Activated CD4-positive, alpha-beta T cell treated with anti-CD3 and anti-CD28 coated beads, Interleukin-2, Interleukin-6, amounts not matched to agents 100 ng/mL and 50 ng/mL, durations not matched to agents 16 hours and 8 hours (primary cell): ENCODE results near the gene IER2.
"Not testable (repeated sequence)": the region's sequence is repeated elsewhere in the genome, so short reads cannot be mapped to it uniquely, and the experiment has no call there.

ENCODE experiments used
- DNase-seq: peaks from one replicate; pipeline ENCODE4 v3.0.0-alpha.2; 2020

IER2 gene

GRCh38 chr19:13146763-13147563, 3.2 kb upstream of the IER2 start:
- DNase-seq: no peak

GRCh38 chr19:13149173-13149627, 1.0 kb upstream of the IER2 start:
- DNase-seq: not testable (repeated sequence)

- peak; percentile 45 for DNase-seq
Measured at GRCh38 chr19:13149628-13150186, 504 bp upstream of the IER2 start.

DNA sequence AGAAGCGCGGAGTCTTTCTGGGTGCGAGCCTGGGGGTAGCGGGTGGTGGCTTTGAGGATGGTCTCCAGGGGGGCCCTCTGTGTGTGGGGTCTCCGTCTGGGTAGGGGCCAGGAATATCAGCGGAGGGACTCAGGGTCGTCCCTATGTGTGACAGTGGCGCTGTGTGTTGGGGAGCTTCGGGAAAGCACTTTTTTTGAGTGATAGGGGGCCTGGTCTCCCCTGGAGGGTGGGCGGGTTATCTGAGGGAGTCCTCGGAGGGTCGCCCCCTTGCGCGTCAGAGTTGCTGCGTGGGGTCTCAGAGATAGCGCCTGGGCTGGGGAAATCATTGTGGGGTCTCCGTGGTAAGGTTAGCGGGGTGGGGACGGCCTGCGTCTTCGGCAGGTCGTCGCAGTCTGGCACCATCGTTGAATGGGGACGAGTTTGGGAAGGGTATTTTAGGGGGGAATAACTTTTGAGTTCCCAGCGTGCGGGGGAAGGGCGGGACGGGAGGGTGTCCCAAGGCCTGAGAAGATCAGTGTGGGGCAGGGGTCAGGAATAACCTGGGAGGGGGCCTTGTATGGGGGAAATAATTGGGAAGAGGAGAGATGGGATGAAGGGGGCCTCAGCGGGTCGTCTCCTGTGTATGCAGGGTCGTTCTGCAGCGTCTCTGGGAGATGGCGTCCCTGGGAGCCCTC, 857 bp downstream of the IER2 start:
- DNase-seq: peak; percentile 25

GRCh38 chr19:13151605-13152355, 1.6 kb downstream of the IER2 start:
- DNase-seq: peak; percentile 97

DNA sequence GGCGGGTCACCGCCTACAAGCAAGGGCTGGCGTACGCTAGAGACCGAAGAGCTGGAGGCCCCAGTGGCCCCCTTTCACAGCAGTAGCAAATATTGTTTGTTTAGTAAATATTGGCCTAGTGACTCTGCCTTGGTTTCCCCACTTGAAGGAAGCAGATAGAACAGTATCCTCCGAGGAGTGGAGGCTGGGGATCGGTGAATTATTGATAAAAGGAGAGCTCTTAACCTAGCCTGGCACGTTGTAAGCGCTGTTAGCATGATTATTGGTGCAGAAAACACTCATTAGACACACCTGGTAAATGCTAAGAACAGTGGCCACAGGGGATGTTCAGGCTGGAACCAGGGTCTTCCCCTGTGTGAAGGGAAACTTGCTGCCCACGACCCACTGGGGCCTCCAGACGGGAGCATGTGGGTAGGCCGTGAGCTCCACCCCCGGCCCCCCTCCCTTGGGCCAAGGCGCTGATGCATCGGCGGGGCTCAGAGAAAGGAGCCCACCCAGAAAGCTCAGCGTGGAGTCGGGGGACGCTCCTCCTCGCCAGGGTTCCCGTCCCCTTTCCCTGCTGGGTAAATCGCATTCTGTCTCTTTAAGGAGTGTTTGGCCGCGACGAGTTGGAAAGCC, 2.3 kb downstream of the IER2 start:
- no peak for DNase-seq

DNA sequence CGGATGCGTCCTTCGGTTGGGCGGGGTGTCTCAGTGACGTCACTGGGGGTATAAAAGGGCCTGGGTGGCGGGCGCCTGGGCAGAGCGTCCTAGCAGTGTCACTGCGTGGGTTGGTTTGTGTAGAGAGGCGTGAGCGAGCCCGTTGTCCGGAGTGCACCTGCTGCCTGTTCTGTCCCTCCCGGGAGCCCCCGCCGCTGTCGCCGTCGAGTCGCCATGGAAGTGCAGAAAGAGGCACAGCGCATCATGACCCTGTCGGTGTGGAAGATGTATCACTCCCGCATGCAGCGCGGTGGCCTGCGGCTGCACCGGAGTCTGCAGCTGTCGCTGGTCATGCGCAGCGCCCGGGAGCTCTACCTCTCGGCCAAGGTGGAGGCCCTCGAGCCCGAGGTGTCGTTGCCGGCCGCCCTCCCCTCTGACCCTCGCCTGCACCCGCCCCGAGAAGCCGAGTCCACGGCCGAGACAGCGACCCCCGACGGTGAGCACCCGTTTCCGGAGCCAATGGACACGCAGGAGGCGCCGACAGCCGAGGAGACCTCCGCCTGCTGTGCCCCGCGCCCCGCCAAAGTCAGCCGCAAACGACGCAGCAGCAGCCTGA, 2.9 kb downstream of the IER2 start:
- peak; percentile 99 for DNase-seq

- no peak for DNase-seq
Measured at GRCh38 chr19:13153569-13154240, 3.5 kb downstream of the IER2 start.

GRCh38 chr19:13154241-13154778, 4.1 kb downstream of the IER2 start:
- DNase-seq: peak; percentile 77

- DNase-seq: peak; percentile 84
Measured at GRCh38 chr19:13154911-13155471, 4.8 kb downstream of the IER2 start.

DNA sequence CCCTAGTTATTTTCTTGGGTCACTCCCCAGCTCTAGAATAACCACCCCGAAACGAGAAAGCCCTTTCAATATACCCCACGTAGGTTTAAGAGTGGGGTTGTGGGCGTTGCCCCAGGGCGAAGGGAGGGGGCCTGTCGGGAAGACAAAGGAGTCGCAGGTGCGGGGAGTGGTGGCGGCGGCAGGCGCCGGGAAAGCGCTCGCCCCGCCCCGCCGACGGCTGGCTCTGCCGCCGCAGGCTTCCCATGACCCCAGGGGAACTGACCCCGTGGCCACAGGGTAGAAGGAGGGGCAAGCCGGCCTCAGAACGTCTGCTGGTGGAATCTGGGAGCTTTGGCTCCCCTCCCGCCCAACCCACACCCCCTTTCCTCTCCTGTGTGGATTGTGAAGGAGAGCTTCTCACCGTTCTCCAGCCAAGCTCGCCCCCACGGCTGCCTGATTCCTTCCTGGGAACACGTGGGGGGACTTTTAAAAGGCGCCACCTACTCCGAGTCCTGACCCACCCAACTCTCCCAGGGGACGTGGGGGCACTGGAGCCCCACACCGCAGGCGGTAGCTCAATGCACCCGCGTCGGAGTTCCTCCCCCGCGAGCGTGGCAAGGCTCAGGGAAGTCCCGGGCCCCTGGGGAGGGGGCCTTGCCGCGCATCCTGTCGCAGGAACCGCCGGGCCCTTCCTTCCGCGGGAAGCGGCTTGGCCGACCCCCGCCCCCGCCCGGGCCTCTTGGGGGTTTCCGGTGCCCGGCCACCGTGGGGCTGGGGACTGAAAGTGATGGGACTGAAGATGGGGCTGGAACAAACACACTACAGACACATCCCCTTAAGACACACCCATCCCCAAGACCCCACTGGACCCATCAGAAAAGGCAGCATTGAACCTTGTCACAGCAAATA, 5.5 kb downstream of the IER2 start:
- DNase-seq: peak; percentile 82

- no peak for DNase-seq
Measured at GRCh38 chr19:13159713-13160112, 9.5 kb downstream of the IER2 start.

DNA sequence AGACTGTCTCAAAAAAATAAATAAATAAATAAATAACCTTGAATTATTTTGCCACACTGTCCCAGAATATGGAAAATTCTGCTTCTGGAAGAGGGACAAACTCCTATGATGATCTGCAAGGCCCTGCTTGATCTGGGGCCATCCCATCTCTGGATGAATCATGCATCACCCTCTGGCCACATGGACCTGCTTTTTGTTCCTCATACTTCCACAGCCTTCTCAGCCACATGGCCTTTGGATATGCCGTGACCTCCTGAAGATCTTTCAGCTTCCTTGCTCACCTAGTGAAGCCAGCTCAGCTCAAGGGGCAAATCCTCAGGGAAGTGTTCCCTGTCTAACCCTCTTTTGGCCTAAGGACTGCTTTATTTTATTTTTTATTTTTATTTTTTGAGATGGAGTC, 10.3 kb downstream of the IER2 start:
- no peak for DNase-seq

DNA sequence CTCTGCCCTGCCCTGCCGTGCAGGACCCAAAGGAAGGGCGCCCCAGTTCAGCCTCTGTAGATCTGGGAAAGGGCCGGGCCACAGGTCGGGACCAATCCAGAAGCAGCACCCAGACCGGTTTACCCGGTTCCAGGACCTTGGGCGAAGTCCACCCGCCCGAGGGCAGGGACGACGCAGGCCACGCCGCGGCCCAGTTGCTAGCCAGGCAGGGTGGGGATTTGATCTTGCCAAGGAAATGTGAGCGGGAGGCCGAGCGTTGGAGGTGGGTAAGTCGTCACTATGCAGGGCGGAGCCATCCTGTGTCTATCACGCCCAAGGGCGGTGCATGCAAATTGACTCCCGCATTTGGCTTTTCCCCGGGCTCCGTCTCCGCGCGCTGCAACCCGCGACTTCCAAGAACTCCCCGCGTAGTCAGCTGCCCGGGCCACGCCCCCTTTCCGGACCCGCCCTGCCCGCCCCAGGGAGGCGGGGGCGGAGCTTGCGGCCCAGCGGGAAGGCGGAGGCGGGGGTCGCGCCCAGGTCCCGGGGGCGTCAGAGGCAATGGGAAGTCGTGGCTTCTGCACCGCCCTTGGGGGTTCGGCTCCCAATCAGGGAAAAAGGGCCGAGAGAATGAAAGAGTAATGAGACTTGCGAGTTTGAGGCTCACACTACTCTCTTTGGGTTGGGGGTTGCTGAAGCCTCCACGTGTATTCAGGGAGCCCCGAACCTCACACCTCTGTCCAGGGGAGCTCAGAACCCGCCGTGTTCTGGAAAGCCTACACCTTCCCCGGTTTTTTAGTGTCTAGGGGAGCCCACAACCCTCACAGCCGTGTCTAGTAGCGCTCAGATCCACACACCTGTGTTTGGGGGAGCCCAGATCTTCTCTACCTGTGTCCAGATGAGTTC, 12.8 kb downstream of the IER2 start:
- DNase-seq: peak; percentile 97

DNA sequence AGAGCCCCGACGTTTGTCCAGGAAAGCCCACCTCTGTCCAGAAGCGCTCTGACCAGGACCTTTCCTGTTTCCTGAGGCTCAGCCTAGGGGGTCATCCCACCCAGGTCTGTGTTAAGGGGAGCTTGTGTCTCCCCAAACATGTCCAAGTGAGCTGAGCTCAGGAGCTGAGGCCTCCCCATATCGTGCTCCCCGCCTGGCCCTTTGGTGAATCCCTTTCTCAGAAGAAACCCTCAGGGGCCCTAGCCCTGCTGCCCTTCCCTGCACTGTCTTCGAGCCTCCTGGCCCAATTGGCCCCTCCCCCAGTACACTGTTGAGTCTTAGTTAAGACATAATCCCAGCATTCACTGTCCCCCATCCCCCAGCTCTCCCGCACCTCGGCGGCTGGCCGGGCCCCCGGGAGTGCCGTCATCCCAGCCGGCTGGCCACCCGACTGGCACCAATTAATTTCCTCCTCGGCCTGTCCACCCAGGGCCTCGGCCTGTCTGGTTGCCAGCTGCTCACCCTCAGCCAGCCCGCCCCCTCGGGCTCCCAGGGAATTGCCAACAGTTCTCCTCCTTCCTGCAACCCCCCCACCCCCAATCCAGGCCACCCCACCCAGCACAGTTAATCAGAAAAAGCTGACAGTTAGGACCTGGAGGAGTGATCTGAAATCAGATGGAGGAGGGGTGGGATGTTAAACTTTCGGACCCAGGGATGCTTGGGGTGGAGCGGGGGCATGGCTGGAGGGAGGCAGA, 13.6 kb downstream of the IER2 start:
- DNase-seq: peak; percentile 67

GRCh38 chr19:13164343-13165161, 14.3 kb downstream of the IER2 start:
- DNase-seq: peak; percentile 54
